GM12872 (cell line): ENCODE results near the gene SHMT1.

Experiments used
- CTCF ChIP-seq: IDR thresholded peaks from 3 replicates; pipeline ENCODE4 v1.5.1; 2011; ENCODE audit warnings: low read depth, mild to moderate bottlenecking, low read length, moderate library complexity; ENCODE audit not compliant: insufficient read depth

The SHMT1 gene

GRCh38 chr17:18362698-18363100, 651 bp downstream of the SHMT1 start:
- peak; percentile 27; the same call in 1 of the 3 replicates for TF ChIP-seq CTCF

- TF ChIP-seq CTCF: no peak
Measured at GRCh38 chr17:18361837-18362697, 1.3 kb downstream of the SHMT1 start.

- TF ChIP-seq CTCF: no peak
Measured at GRCh38 chr17:18360518-18360917, 2.8 kb downstream of the SHMT1 start.

- no peak for TF ChIP-seq CTCF
Measured at GRCh38 chr17:18356624-18357023, 6.7 kb downstream of the SHMT1 start.

- TF ChIP-seq CTCF: no peak
Measured at GRCh38 chr17:18353541-18353940, 9.8 kb downstream of the SHMT1 start.

GRCh38 chr17:18344021-18344420, 19.3 kb downstream of the SHMT1 start:
- TF ChIP-seq CTCF: no peak

DNA sequence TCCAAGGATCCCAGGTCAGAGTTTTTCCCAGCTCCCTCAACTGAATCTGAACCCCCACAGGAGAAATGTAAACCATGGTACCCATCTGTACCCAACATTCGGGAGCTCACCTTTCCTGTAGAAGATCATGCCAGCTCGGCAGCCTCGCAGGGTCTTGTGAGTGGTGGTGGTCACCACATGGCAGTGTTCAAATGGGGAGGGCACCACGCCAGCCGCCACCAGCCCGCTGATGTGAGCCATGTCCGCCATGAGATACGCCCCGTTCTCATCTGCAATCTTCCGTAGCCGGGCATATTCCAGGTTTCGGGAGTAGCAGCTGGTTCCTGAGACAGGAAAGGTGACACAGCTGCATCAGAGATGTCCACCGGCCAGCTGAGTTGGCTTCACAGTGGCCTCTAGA, 23.4 kb downstream of the SHMT1 start:
- no peak for TF ChIP-seq CTCF
